GM19468 (cell line): ENCODE measurements around the gene TASOR2.

Experiments
- ATAC-seq: cut with Tn5 transposase; IDR thresholded peaks from one replicate; pipeline ENCODE4 v1.9.1; 2021; ENCODE audit warnings: mild to moderate bottlenecking, moderate library complexity, moderate number of reproducible peaks; ENCODE audit not compliant: unreplicated experiment; ENCODE audit errors: extremely low read depth

The TASOR2 gene

GRCh38 chr10:5684318-5684970, at the start of gene TASOR2:
Gene TASOR2 (plus strand): TSS chr10:5684838. CDS start chr10:5720643, 35,805 bp downstream.
- peak; percentile 87 for ATAC-seq

- ATAC-seq = no peak
Observed at GRCh38 chr10:5634918-5635317, 49.7 kb upstream of the TASOR2 start.

GRCh38 chr10:5638494-5638893, 46.1 kb upstream of the TASOR2 start:
- ATAC-seq = no peak

- no peak for ATAC-seq
Observed at GRCh38 chr10:5639066-5639465, 45.6 kb upstream of the TASOR2 start.

GRCh38 chr10:5640036-5640435, 44.6 kb upstream of the TASOR2 start:
- ATAC-seq = no peak

GRCh38 chr10:5640501-5640900, 44.1 kb upstream of the TASOR2 start:
- no peak for ATAC-seq

- no peak for ATAC-seq
Observed at GRCh38 chr10:5641501-5641900, 43.1 kb upstream of the TASOR2 start.

- ATAC-seq = no peak
Observed at GRCh38 chr10:5643346-5644067, 41.1 kb upstream of the TASOR2 start.

GRCh38 chr10:5644930-5645329, 39.7 kb upstream of the TASOR2 start:
- no peak for ATAC-seq

- ATAC-seq = no peak
Observed at GRCh38 chr10:5645375-5645774, 39.3 kb upstream of the TASOR2 start.

- ATAC-seq = no peak
Observed at GRCh38 chr10:5645944-5646617, 38.6 kb upstream of the TASOR2 start.

GRCh38 chr10:5647507-5648240, 37.0 kb upstream of the TASOR2 start:
- ATAC-seq = no peak

- no peak for ATAC-seq
Observed at GRCh38 chr10:5648494-5649457, 35.9 kb upstream of the TASOR2 start.

GRCh38 chr10:5649746-5650145, 34.9 kb upstream of the TASOR2 start:
- ATAC-seq = no peak

- no peak for ATAC-seq
Observed at GRCh38 chr10:5650664-5651387, 33.8 kb upstream of the TASOR2 start.

GRCh38 chr10:5651388-5651764, 33.3 kb upstream of the TASOR2 start:
- no peak for ATAC-seq

- ATAC-seq = no peak
Observed at GRCh38 chr10:5652746-5653145, 31.9 kb upstream of the TASOR2 start.

GRCh38 chr10:5654218-5654755, 30.4 kb upstream of the TASOR2 start:
- ATAC-seq = no peak

GRCh38 chr10:5655121-5655520, 29.5 kb upstream of the TASOR2 start:
- ATAC-seq = no peak
